HCT116 (cell line): ENCODE results near the gene CDH11. TPM values are rescaled to one million over a fixed set of nuclear protein-coding genes. Genes with fewer than 3 reads are reported as not detected.

Experiments used
- ATAC-seq: fragments of 200-7000 bp; cut with Tn5 transposase; 2 replicates; pipeline ENCODE4 v1.9.1; 2020; ENCODE audit warnings: mild to moderate bottlenecking, moderate library complexity
- BruUV-seq: library from RNA; stranded (reverse); fragments of 400-500 nt; replicated peaks from 2 replicates; lab custom pipeline; 2021; lab: Mats Ljungman, UMichigan
- CTCF ChIA-PET: fragments of 300-600 bp; sonication (Branson Sonifier 250); formaldehyde crosslinking; loops from one replicate; lab custom pipeline; 2021; ENCODE audit warnings: antibody characterized with exemption; lab: Charles Lee
- POLR2A ChIA-PET: fragments of 300-600, 350-600 bp; sonication (Branson Sonifier 250); formaldehyde crosslinking; loops from one replicate; lab custom pipeline; 2021; ENCODE audit warnings: antibody characterized with exemption; lab: Charles Lee
- RAD21 ChIA-PET, 2 experiments: fragments of 300-600 bp; sonication (Branson Sonifier 250); formaldehyde crosslinking; loops; one replicate each; lab custom pipeline; 2023; ENCODE audit warnings: low total read pairs in 2 of 2; ENCODE audit not compliant: uncharacterized antibody in 2 of 2, unreplicated experiment in 2 of 2, low non-redundant PET in 1 of 2; lab: Charles Lee
- DNase-seq: peaks from one replicate; pipeline ENCODE4 v3.0.0-alpha.2; 2010; ENCODE audit warnings: low read depth, low spot score
- H2AFZ ChIP-seq: fragments of 200-600 bp; shearing (Covaris generic), sonication (generic); 2 replicates; pipeline ENCODE4 v1.6.1; 2017; ENCODE audit warnings: low read depth, mixed run types, mixed read lengths, antibody characterized with exemption, low read length; ENCODE audit not compliant: poor library complexity, severe bottlenecking
- H3K27ac ChIP-seq: 2 replicates; pipeline ENCODE4 v1.5.1; 2012; ENCODE audit warnings: low read depth, low read length
- H3K27me3 ChIP-seq: fragments of 200-600 bp; sonication (generic); 2 replicates; pipeline ENCODE4 v1.6.1; 2016; ENCODE audit warnings: mixed run types, low read length, mixed read lengths; ENCODE audit not compliant: insufficient read depth
- H3K36me3 ChIP-seq, 2 experiments: fragments of 200-500 bp in 1 of 2; fragments of 200-600 bp in 1 of 2; sonication (Bioruptor generic) in 1 of 2; sonication (generic) in 1 of 2; 2 replicates each; pipeline versions ENCODE4 v1.5.1 to v1.6.1; 2014 to 2016; ENCODE audit warnings: low read length in 2 of 2, inconsistent platforms in 1 of 2, mixed read lengths in 1 of 2, mixed run types in 1 of 2; ENCODE audit not compliant: insufficient read depth in 2 of 2, control insufficient read depth in 1 of 2
- H3K4me1 ChIP-seq, 2 experiments: fragments of 200-600 bp in 1 of 2; sonication (generic) in 1 of 2; 2 replicates each; pipeline versions ENCODE4 v1.5.1 to v1.6.1; 2012 to 2017; ENCODE audit warnings: low read length in 2 of 2, inconsistent platforms in 1 of 2, mild to moderate bottlenecking in 1 of 2, mixed read lengths in 1 of 2, mixed run types in 1 of 2, moderate library complexity in 1 of 2; ENCODE audit not compliant: insufficient read depth in 2 of 2, control insufficient read depth in 1 of 2
- H3K4me2 ChIP-seq: fragments of 200-600 bp; sonication (generic); 2 replicates; pipeline ENCODE4 v1.6.1; 2017; ENCODE audit warnings: mixed run types, low read length, mixed read lengths
- H3K4me3 ChIP-seq, 2 experiments: fragments of 200-600 bp in 1 of 2; sonication (generic) in 1 of 2; replicated peaks in 1 of 2; 2 replicates each; pipeline ENCODE4 v1.5.1; 2011 to 2016; ENCODE audit warnings: low read length in 2 of 2, control low read depth in 1 of 2, low read depth in 1 of 2, mild to moderate bottlenecking in 1 of 2, mixed read lengths in 1 of 2, mixed run types in 1 of 2
- H3K79me2 ChIP-seq: fragments of 200-600 bp; sonication (generic); 2 replicates; pipeline ENCODE4 v1.6.1; 2017; ENCODE audit warnings: mild to moderate bottlenecking, mixed run types, low read length, moderate library complexity, mixed read lengths; ENCODE audit not compliant: insufficient read depth
- H3K9ac ChIP-seq: fragments of 200-600 bp; sonication (generic); 2 replicates; pipeline ENCODE4 v1.6.1; 2016; ENCODE audit warnings: low read length, mixed read lengths
- H3K9me2 ChIP-seq: fragments of 200-600 bp; sonication (generic), shearing (Covaris generic); 2 replicates; pipeline ENCODE4 v1.6.1; 2017; ENCODE audit warnings: mixed run types, mild to moderate bottlenecking, moderate library complexity; ENCODE audit not compliant: insufficient read depth
- H3K9me3 ChIP-seq, 2 experiments: fragments of 200-500 bp in 1 of 2; fragments of 200-600 bp in 1 of 2; sonication (Bioruptor generic) in 1 of 2; sonication (generic) in 1 of 2; 2 replicates each; pipeline ENCODE4 v1.6.1; 2014 to 2017; ENCODE audit warnings: low read length in 2 of 2, mixed read lengths in 2 of 2, inconsistent platforms in 1 of 2, low read depth in 1 of 2, mild to moderate bottlenecking in 1 of 2, mixed run types in 1 of 2, moderate library complexity in 1 of 2; ENCODE audit not compliant: control insufficient read depth in 1 of 2, insufficient read depth in 1 of 2
- H4K20me1 ChIP-seq: fragments of 200-600 bp; sonication (generic), shearing (Covaris generic); 2 replicates; pipeline ENCODE4 v1.6.1; 2017; ENCODE audit warnings: mixed run types, mild to moderate bottlenecking, moderate library complexity; ENCODE audit not compliant: insufficient read depth
- ATF3 ChIP-seq: IDR thresholded peaks from 2 replicates; pipeline ENCODE4 v1.6.1; 2012
- CTCF ChIP-seq, 3 experiments: fragments of 200-600 bp in 1 of 3; sonication (generic) in 1 of 3; IDR thresholded peaks in 2 of 3; conservative IDR thresholded peaks in 1 of 3; 2 replicates each; pipeline ENCODE4 v1.5.1; 2012 to 2017; ENCODE audit warnings: low read depth in 2 of 3, low read length in 2 of 3, antibody characterized with exemption in 1 of 3, borderline replicate concordance in 1 of 3, control low read depth in 1 of 3, mild to moderate bottlenecking in 1 of 3, mixed read lengths in 1 of 3, mixed run types in 1 of 3, moderate library complexity in 1 of 3; ENCODE audit not compliant: insufficient read depth in 1 of 3
- EZH2 ChIP-seq: fragments of 200-600 bp; sonication (generic); IDR thresholded peaks from 2 replicates; pipeline ENCODE4 v1.6.1; 2017; ENCODE audit warnings: antibody characterized with exemption, mixed run types
- FOSL1 ChIP-seq: IDR thresholded peaks from 2 replicates; pipeline ENCODE4 v1.6.1; 2012; ENCODE audit warnings: low read depth
- POLR2A ChIP-seq: IDR thresholded peaks from 2 replicates; pipeline ENCODE4 v1.7.0; 2011; ENCODE audit warnings: borderline replicate concordance; ENCODE audit not compliant: insufficient read depth, insufficient read length; ENCODE audit errors: extremely low read depth
- SP1 ChIP-seq: IDR thresholded peaks from 2 replicates; pipeline ENCODE4 v1.6.1; 2012; ENCODE audit warnings: low read depth
- YY1 ChIP-seq: IDR thresholded peaks from 2 replicates; pipeline ENCODE4 v1.6.1; 2011; ENCODE audit warnings: low read length, low read depth, moderate library complexity, mild to moderate bottlenecking; ENCODE audit not compliant: insufficient replicate concordance; ENCODE audit errors: extremely low read depth
- ZNF274 ChIP-seq: fragments of 200-500 bp; sonication (Bioruptor generic); IDR thresholded peaks from 2 replicates; pipeline ENCODE4 v1.6.1; 2014; ENCODE audit warnings: mild to moderate bottlenecking, low read depth, low read length, inconsistent platforms
- intact Hi-C: fragments of 100-400 bp; cut with micrococcal nuclease; formaldehyde crosslinking; loops from 2 replicates; pipeline ENCODE4 v1.10.0; 2022
- total RNA-seq: library from RNA; stranded (reverse); gene quantifications from one replicate; pipeline ENCODE4 v1.2.1, GENCODE V29; 2021; ENCODE audit not compliant: unreplicated experiment

The CDH11 gene
- total RNA-seq, 1 experiment from 2014 or later, result 0.52 TPM

- no peak overlapping the region for H2AFZ ChIP-seq
- POLR2A ChIA-PET, result no interaction called here
- H3K36me3 ChIP-seq, result no peaks in the 10 kb centered on the region
- no peaks in the 10 kb centered on the region for H3K79me2 ChIP-seq
- TF ChIP-seq ATF3, result no peak
- TF ChIP-seq SP1, result no peak
- no peak for TF ChIP-seq CTCF (IDR thresholded peaks at IDR 0.05 in 2 of 3, conservative IDR thresholded peaks at IDR 0.05 in 1 of 3; ENCODE audit: borderline replicate concordance in 1 of 3, insufficient read depth in 1 of 3, low read depth in 2 of 3, low read length in 2 of 3)
- no peak for TF ChIP-seq ZNF274
- no peak for TF ChIP-seq FOSL1
- H3K4me3 ChIP-seq, result no peak overlapping the region
- no peak overlapping the region for H3K9ac ChIP-seq
- ATAC-seq (no peak), DNase-seq (no peak)
- RAD21 ChIA-PET, result no interaction called here
- BruUV-seq, result no TSS peak
- no peaks in the 10 kb centered on the region for H3K9me2 ChIP-seq
- peaks cover 4 to 20% of the 10 kb centered on the region in 2 experiments; a peak in 2 of 4 replicates for H3K9me3 ChIP-seq
- H3K27me3 ChIP-seq, result no peaks in the 10 kb centered on the region
- CTCF ChIA-PET, result no interaction called here
- intact Hi-C loops, result no loop called here
- no peak overlapping the region for H3K4me2 ChIP-seq
- no peak overlapping the region for H3K27ac ChIP-seq
- no peaks in the 10 kb centered on the region for H3K4me1 ChIP-seq
- H4K20me1 ChIP-seq, result no peaks in the 10 kb centered on the region
Observed at GRCh38 chr16:65038100-65038499, 83.8 kb downstream of the CDH11 start.

GRCh38 chr16:65037556-65037955 is 84.3 kb downstream of the CDH11 start:
- Histone ChIP-seq H3K4me2 (no peak overlapping the region), H3K27me3 (no peaks in the 10 kb centered on the region), H2AFZ (no peak overlapping the region), H3K4me3 (no peak overlapping the region), H3K9ac (no peak overlapping the region), H3K27ac (no peak overlapping the region), H3K36me3 (no peaks in the 10 kb centered on the region), H3K9me3 (peaks cover 4 to 18% of the 10 kb centered on the region in 2 experiments; a peak in 2 of 4 replicates), H3K79me2 (no peaks in the 10 kb centered on the region), H3K4me1 (no peaks in the 10 kb centered on the region), H3K9me2 (no peaks in the 10 kb centered on the region), H4K20me1 (no peaks in the 10 kb centered on the region)
- RAD21 ChIA-PET, result no interaction called here
- TF ChIP-seq ATF3, result no peak
- TF ChIP-seq POLR2A, result no peak
- TF ChIP-seq YY1, result no peak
- no peak for TF ChIP-seq SP1
- TF ChIP-seq EZH2, result no peak
- BruUV-seq, result no TSS peak
- intact Hi-C loops, result no loop called here
- CTCF ChIA-PET, result no interaction called here
- ATAC-seq (no peak), DNase-seq (no peak)
- POLR2A ChIA-PET, result no interaction called here
